Measurements from ENCODE around the gene SPINK8. TPM values are rescaled to one million over a fixed set of nuclear protein-coding genes. Genes with fewer than 3 reads are reported as not detected.

Gene SPINK8
- total and polyA plus RNA-seq, 2 of the 4 experiments (the other 2 are of a cell fraction) = not detected

DNA sequence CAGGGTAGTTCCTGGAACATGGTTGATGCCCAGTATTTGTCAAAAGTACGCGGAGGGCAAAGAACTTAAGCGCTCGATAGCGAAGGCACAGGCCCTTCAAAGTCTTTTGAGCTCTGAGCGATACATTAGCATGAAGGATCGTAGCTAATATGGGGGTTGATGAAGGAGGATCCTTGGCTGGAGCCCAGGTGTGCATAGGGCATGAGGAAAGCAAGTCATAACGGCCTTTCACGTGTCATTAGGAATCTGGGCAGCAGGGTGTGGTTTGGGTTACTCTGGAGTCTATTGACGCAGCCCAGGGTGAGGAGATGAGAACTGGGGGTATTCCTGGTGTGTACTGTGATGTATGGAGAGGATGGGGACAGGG, 31.7 kb downstream of the SPINK8 start:
- H2BK120ac ChIP-seq (ENCODE audit: low read depth, low read length) = peak overlapping the region; percentile 47; the same call in 1 of the 2 replicates
- peak overlapping the region; percentile 100 for H2AFZ ChIP-seq (replicated peaks; ENCODE audit: low read length, poor library complexity)
- peaks cover 12% of the 10 kb centered on the region for H3K36me3 ChIP-seq (ENCODE audit: control insufficient read depth, insufficient read depth, low read length)
- H3K4ac ChIP-seq (ENCODE audit: low read depth, low read length) = peak overlapping the region; percentile 97
- peak overlapping the region; percentile 74 for H2AK5ac ChIP-seq (ENCODE audit: low read depth, low read length)
- no peak overlapping the region for H3K18ac ChIP-seq (ENCODE audit: low read depth, low read length)
- no peaks in the 10 kb centered on the region for H3K9me3 ChIP-seq (ENCODE audit: control insufficient read depth, insufficient read depth, low read length)
- H2AK9ac ChIP-seq (replicated peaks; ENCODE audit: low read depth, low read length, poor library complexity) = peak overlapping the region; percentile 98
- H3K4me3 ChIP-seq (ENCODE audit: insufficient read depth, low read depth, low read length) = peak overlapping the region; percentile 90
- peak overlapping the region; percentile 99 for H3K14ac ChIP-seq (replicated peaks; ENCODE audit: low read depth, low read length)
- ChIA-PET CTCF (no interaction called here), POLR2A (ENCODE audit: unreplicated experiment) (no interaction called here)
- peak overlapping the region; percentile 85 for H3K23ac ChIP-seq (ENCODE audit: low read depth, low read length)
- peak overlapping the region; percentile 59 for H3K4me2 ChIP-seq (ENCODE audit: low read depth, low read length)
- no peak overlapping the region for H2BK20ac ChIP-seq (ENCODE audit: low read depth, low read length)
- H3K9me1 ChIP-seq (ENCODE audit: insufficient read depth, low read length) = peaks cover 22% of the 10 kb centered on the region; the same call in 1 of the 2 replicates
- H3K56ac ChIP-seq (ENCODE audit: extremely low read depth, insufficient read depth, low read length) = peak overlapping the region; percentile 27; the same call in 1 of the 2 replicates
- BruUV-seq (replicated peaks) = no TSS peak
- peaks cover 4% of the 10 kb centered on the region for H3K4me1 ChIP-seq (ENCODE audit: control insufficient read depth, insufficient read depth, low read length)
- H4K8ac ChIP-seq (ENCODE audit: low read depth in 2 of 2, low read length in 2 of 2) = peak overlapping the region; percentile 95 to 100
- in situ Hi-C loops (cut with MboI; ENCODE audit: low sequenced_read_pairs) (no loop called here), intact Hi-C loops (cut with micrococcal nuclease) (no loop called here), dilution Hi-C loops (cut with HindIII; ENCODE audit: low sequenced_read_pairs, unreplicated experiment) (no loop called here)
- TF ChIP-seq, protein P1, sequence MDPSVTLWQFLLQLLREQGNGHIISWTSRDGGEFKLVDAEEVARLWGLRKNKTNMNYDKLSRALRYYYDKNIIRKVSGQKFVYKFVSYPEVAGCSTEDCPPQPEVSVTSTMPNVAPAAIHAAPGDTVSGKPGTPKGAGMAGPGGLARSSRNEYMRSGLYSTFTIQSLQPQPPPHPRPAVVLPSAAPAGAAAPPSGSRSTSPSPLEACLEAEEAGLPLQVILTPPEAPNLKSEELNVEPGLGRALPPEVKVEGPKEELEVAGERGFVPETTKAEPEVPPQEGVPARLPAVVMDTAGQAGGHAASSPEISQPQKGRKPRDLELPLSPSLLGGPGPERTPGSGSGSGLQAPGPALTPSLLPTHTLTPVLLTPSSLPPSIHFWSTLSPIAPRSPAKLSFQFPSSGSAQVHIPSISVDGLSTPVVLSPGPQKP (IDR thresholded peaks at IDR 0.05; ENCODE audit: borderline replicate concordance, low read depth, low read length) = no peak
- TF ChIP-seq, protein P2, sequence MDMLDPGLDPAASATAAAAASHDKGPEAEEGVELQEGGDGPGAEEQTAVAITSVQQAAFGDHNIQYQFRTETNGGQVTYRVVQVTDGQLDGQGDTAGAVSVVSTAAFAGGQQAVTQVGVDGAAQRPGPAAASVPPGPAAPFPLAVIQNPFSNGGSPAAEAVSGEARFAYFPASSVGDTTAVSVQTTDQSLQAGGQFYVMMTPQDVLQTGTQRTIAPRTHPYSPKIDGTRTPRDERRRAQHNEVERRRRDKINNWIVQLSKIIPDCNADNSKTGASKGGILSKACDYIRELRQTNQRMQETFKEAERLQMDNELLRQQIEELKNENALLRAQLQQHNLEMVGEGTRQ (IDR thresholded peaks at IDR 0.05; ENCODE audit: low read depth, low read length) = no peak
- TF ChIP-seq CEBPB (IDR thresholded peaks at IDR 0.05; ENCODE audit: low read depth, low read length) (no peak), NFE2L2 (IDR thresholded peaks at IDR 0.05; ENCODE audit: low read depth, low read length) (no peak), FOS (IDR thresholded peaks at IDR 0.05; ENCODE audit: low read depth, low read length) (no peak), RCOR1 (IDR thresholded peaks at IDR 0.05; ENCODE audit: insufficient replicate concordance, low read length) (no peak), POLR2A (IDR thresholded peaks at IDR 0.05; ENCODE audit: low read depth, low read length) (no peak), RAD21 (IDR thresholded peaks at IDR 0.05; ENCODE audit: low read length) (no peak), SMC3 (IDR thresholded peaks at IDR 0.05; ENCODE audit: low read depth, low read length) (no peak), MXI1 (IDR thresholded peaks at IDR 0.05; ENCODE audit: borderline replicate concordance, low read depth, low read length) (no peak), BHLHE40 (IDR thresholded peaks at IDR 0.05; ENCODE audit: low read depth, low read length) (no peak), MAFK (IDR thresholded peaks at IDR 0.05; ENCODE audit: low read depth, low read length) (no peak), MAZ (IDR thresholded peaks at IDR 0.05; ENCODE audit: borderline replicate concordance, low read depth, low read length) (no peak), CHD1 (IDR thresholded peaks at IDR 0.05; ENCODE audit: low read depth, low read length) (no peak), RFX5 (IDR thresholded peaks at IDR 0.05; ENCODE audit: low read depth, low read length) (no peak)
- TF ChIP-seq, protein P3, sequence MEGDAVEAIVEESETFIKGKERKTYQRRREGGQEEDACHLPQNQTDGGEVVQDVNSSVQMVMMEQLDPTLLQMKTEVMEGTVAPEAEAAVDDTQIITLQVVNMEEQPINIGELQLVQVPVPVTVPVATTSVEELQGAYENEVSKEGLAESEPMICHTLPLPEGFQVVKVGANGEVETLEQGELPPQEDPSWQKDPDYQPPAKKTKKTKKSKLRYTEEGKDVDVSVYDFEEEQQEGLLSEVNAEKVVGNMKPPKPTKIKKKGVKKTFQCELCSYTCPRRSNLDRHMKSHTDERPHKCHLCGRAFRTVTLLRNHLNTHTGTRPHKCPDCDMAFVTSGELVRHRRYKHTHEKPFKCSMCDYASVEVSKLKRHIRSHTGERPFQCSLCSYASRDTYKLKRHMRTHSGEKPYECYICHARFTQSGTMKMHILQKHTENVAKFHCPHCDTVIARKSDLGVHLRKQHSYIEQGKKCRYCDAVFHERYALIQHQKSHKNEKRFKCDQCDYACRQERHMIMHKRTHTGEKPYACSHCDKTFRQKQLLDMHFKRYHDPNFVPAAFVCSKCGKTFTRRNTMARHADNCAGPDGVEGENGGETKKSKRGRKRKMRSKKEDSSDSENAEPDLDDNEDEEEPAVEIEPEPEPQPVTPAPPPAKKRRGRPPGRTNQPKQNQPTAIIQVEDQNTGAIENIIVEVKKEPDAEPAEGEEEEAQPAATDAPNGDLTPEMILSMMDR (conservative IDR thresholded peaks at IDR 0.05; ENCODE audit: low read depth, low read length) = no peak
- H4K20me1 ChIP-seq (ENCODE audit: insufficient read depth, low read length) = no peaks in the 10 kb centered on the region
- peak overlapping the region; percentile 58 for H4K91ac ChIP-seq (ENCODE audit: insufficient read depth, low read depth, low read length)
- peaks cover 2% of the 10 kb centered on the region; the same call in 1 of the 2 replicates for H3K27me3 ChIP-seq (ENCODE audit: control insufficient read depth, insufficient read depth, low read length)
- peak overlapping the region; percentile 8 for H2BK5ac ChIP-seq (ENCODE audit: low read depth, low read length, poor library complexity, severe bottlenecking)
- peaks cover 40 to 51% of the 10 kb centered on the region in 2 experiments for H3K79me1 ChIP-seq (ENCODE audit: low read depth in 1 of 2, low read length in 2 of 2)
- peak overlapping the region; percentile 46 for H4K5ac ChIP-seq (ENCODE audit: low read depth, low read length)
- no peak overlapping the region; the same call in 2 of the 3 replicates for H2BK15ac ChIP-seq (ENCODE audit: low read depth, low read length)
- no peak for ATAC-seq (ENCODE audit: low read depth)
- DNase-seq = peak; percentile 19
- WGBS, 2 experiments (ENCODE audit: extremely low coverage in 2 of 2, insufficient read length in 1 of 2) = 22% methylated on average over 9 of the region's 10 CpGs; no CpG with 5 or more reads in 1 of the 2 experiments
- H3K9ac ChIP-seq (ENCODE audit: low read depth, low read length) = peak overlapping the region; percentile 15
- peak overlapping the region; percentile 14; the same call in 1 of the 2 replicates for H3K27ac ChIP-seq (ENCODE audit: insufficient read depth, low read length)
